ENCODE results near the gene EPHA3. TPM values are rescaled to one million over a fixed set of nuclear protein-coding genes. Genes with fewer than 3 reads are reported as not detected.

Gene EPHA3
- total and polyA plus RNA-seq, 2 donors (not counting 1 experiment from before 2014, with no cell fraction given): 0.23 to 0.99 TPM

- Histone ChIP-seq H3K4me1 (ENCODE audit: control insufficient read depth, extremely low read depth, insufficient read depth, low read length) (no peaks in the 10 kb centered on the region), H3K4me3 (replicated peaks in 1 of 4; ENCODE audit: control extremely low read depth in 1 of 4, insufficient read depth in 1 of 4, low read depth in 3 of 4, low read length in 4 of 4) (no peak overlapping the region), H3K9me3 (ENCODE audit: control insufficient read depth, insufficient read depth, low read depth, low read length) (no peaks in the 10 kb centered on the region), H3K9ac (ENCODE audit: insufficient read depth, low read length) (no peak overlapping the region), H3K36me3 (ENCODE audit: control insufficient read depth, insufficient read depth, low read length) (no peaks in the 10 kb centered on the region), H3K79me2 (ENCODE audit: control insufficient read depth, insufficient read depth, low read length) (no peaks in the 10 kb centered on the region), H4K20me1 (ENCODE audit: control insufficient read depth, extremely low read depth, insufficient read depth, low read length) (no peaks in the 10 kb centered on the region), H3K4me2 (ENCODE audit: extremely low read depth, insufficient read depth, low read length) (no peak overlapping the region), H3K27me3 (ENCODE audit: control insufficient read depth, insufficient read depth, low read length) (no peaks in the 10 kb centered on the region), H3K27ac (ENCODE audit: insufficient read depth, low read length) (no peak overlapping the region), H2AFZ (ENCODE audit: low read length) (peak overlapping the region; percentile 20)
- TF ChIP-seq EZH2 (IDR thresholded peaks at IDR 0.05; ENCODE audit: low read length, missing control alignments) (no peak), CTCF (conservative IDR thresholded peaks at IDR 0.05 in 1 of 2, IDR thresholded peaks at IDR 0.05 in 1 of 2; ENCODE audit: low read depth in 1 of 2, low read length in 2 of 2) (no peak)
- no peak for DNase-seq (ENCODE audit: low read depth in 2 of 2)
Observed at GRCh38 chr3:89217148-89217685, 109.8 kb downstream of the EPHA3 start.

- Histone ChIP-seq H3K9ac (ENCODE audit: insufficient read depth, low read length) (no peak overlapping the region), H3K4me2 (ENCODE audit: extremely low read depth, insufficient read depth, low read length) (no peak overlapping the region), H3K27me3 (ENCODE audit: control insufficient read depth, insufficient read depth, low read length) (no peaks in the 10 kb centered on the region), H2AFZ (ENCODE audit: low read length) (no peak overlapping the region), H3K4me1 (ENCODE audit: control insufficient read depth, extremely low read depth, insufficient read depth, low read length) (no peaks in the 10 kb centered on the region), H3K36me3 (ENCODE audit: control insufficient read depth, insufficient read depth, low read length) (no peaks in the 10 kb centered on the region), H3K27ac (ENCODE audit: insufficient read depth, low read length) (no peak overlapping the region), H4K20me1 (ENCODE audit: control insufficient read depth, extremely low read depth, insufficient read depth, low read length) (no peaks in the 10 kb centered on the region), H3K4me3 (replicated peaks in 1 of 4; ENCODE audit: control extremely low read depth in 1 of 4, insufficient read depth in 1 of 4, low read depth in 3 of 4, low read length in 4 of 4) (no peak overlapping the region), H3K79me2 (ENCODE audit: control insufficient read depth, insufficient read depth, low read length) (no peaks in the 10 kb centered on the region), H3K9me3 (ENCODE audit: control insufficient read depth, insufficient read depth, low read depth, low read length) (no peaks in the 10 kb centered on the region)
- TF ChIP-seq EZH2 (IDR thresholded peaks at IDR 0.05; ENCODE audit: low read length, missing control alignments) (no peak), CTCF (conservative IDR thresholded peaks at IDR 0.05 in 1 of 2, IDR thresholded peaks at IDR 0.05 in 1 of 2; ENCODE audit: low read depth in 1 of 2, low read length in 2 of 2) (no peak)
- no peak for DNase-seq (ENCODE audit: low read depth in 2 of 2)
Observed at GRCh38 chr3:89221924-89222323, 114.5 kb downstream of the EPHA3 start.

GRCh38 chr3:89223188-89223587 is 115.8 kb downstream of the EPHA3 start:
- H3K9me3 ChIP-seq (ENCODE audit: control insufficient read depth, insufficient read depth, low read depth, low read length): no peaks in the 10 kb centered on the region
- H3K4me3 ChIP-seq (replicated peaks in 1 of 4; ENCODE audit: control extremely low read depth in 1 of 4, insufficient read depth in 1 of 4, low read depth in 3 of 4, low read length in 4 of 4): no peak overlapping the region
- H3K4me2 ChIP-seq (ENCODE audit: extremely low read depth, insufficient read depth, low read length): no peak overlapping the region
- TF ChIP-seq EZH2 (IDR thresholded peaks at IDR 0.05; ENCODE audit: low read length, missing control alignments): no peak
- no peak for TF ChIP-seq CTCF (conservative IDR thresholded peaks at IDR 0.05 in 1 of 2, IDR thresholded peaks at IDR 0.05 in 1 of 2; ENCODE audit: low read depth in 1 of 2, low read length in 2 of 2)
- H4K20me1 ChIP-seq (ENCODE audit: control insufficient read depth, extremely low read depth, insufficient read depth, low read length): no peaks in the 10 kb centered on the region
- no peaks in the 10 kb centered on the region for H3K36me3 ChIP-seq (ENCODE audit: control insufficient read depth, insufficient read depth, low read length)
- H3K4me1 ChIP-seq (ENCODE audit: control insufficient read depth, extremely low read depth, insufficient read depth, low read length): no peaks in the 10 kb centered on the region
- H3K27ac ChIP-seq (ENCODE audit: insufficient read depth, low read length): no peak overlapping the region
- no peaks in the 10 kb centered on the region for H3K79me2 ChIP-seq (ENCODE audit: control insufficient read depth, insufficient read depth, low read length)
- H3K9ac ChIP-seq (ENCODE audit: insufficient read depth, low read length): no peak overlapping the region
- no peaks in the 10 kb centered on the region for H3K27me3 ChIP-seq (ENCODE audit: control insufficient read depth, insufficient read depth, low read length)
- DNase-seq (ENCODE audit: low read depth in 2 of 2): no peak
- H2AFZ ChIP-seq (ENCODE audit: low read length): no peak overlapping the region

Data from fibroblast of lung (primary cell).